ENCODE data around the gene HSD17B3.

DNA sequence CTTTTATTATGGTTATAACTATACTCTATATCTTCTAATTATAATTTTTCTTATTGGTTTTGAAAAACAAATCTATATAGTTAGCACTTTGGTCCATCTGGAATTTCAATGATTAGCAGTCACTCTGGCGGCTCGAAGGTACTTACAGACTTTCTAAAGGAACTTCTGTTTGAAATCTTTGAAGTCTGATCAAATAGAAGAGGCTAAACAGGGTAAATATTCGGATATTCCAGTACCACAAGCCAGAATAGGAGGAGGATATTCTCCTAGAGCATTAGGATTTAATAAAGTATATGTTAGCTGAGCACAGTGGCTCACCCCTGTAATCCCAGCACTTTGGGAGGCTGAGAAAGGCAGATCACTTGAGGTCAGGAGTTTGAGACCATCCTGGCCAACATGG, 38.7 kb upstream of the HSD17B3 start:
- TF ChIP-seq, protein P1, sequence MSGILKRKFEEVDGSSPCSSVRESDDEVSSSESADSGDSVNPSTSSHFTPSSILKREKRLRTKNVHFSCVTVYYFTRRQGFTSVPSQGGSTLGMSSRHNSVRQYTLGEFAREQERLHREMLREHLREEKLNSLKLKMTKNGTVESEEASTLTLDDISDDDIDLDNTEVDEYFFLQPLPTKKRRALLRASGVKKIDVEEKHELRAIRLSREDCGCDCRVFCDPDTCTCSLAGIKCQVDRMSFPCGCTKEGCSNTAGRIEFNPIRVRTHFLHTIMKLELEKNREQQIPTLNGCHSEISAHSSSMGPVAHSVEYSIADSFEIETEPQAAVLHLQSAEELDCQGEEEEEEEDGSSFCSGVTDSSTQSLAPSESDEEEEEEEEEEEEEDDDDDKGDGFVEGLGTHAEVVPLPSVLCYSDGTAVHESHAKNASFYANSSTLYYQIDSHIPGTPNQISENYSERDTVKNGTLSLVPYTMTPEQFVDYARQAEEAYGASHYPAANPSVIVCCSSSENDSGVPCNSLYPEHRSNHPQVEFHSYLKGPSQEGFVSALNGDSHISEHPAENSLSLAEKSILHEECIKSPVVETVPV (CRISPR knock-in tag; IDR thresholded peaks at IDR 0.05): no peak
- TF ChIP-seq ZNF565 (CRISPR knock-in tag; conservative IDR thresholded peaks at IDR 0.05; ENCODE audit: low read depth) (no peak), CSDC2 (CRISPR knock-in tag; IDR thresholded peaks at IDR 0.05) (no peak), TOX (CRISPR knock-in tag; IDR thresholded peaks at IDR 0.05; ENCODE audit: borderline replicate concordance) (no peak), ISL1 (CRISPR knock-in tag; IDR thresholded peaks at IDR 0.05) (no peak)
- TF ChIP-seq, protein P2, sequence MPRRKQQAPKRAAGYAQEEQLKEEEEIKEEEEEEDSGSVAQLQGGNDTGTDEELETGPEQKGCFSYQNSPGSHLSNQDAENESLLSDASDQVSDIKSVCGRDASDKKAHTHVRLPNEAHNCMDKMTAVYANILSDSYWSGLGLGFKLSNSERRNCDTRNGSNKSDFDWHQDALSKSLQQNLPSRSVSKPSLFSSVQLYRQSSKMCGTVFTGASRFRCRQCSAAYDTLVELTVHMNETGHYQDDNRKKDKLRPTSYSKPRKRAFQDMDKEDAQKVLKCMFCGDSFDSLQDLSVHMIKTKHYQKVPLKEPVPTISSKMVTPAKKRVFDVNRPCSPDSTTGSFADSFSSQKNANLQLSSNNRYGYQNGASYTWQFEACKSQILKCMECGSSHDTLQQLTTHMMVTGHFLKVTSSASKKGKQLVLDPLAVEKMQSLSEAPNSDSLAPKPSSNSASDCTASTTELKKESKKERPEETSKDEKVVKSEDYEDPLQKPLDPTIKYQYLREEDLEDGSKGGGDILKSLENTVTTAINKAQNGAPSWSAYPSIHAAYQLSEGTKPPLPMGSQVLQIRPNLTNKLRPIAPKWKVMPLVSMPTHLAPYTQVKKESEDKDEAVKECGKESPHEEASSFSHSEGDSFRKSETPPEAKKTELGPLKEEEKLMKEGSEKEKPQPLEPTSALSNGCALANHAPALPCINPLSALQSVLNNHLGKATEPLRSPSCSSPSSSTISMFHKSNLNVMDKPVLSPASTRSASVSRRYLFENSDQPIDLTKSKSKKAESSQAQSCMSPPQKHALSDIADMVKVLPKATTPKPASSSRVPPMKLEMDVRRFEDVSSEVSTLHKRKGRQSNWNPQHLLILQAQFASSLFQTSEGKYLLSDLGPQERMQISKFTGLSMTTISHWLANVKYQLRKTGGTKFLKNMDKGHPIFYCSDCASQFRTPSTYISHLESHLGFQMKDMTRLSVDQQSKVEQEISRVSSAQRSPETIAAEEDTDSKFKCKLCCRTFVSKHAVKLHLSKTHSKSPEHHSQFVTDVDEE (CRISPR knock-in tag; IDR thresholded peaks at IDR 0.05): no peak
